ENCODE results near the gene DEXI.

Gene DEXI

DNA sequence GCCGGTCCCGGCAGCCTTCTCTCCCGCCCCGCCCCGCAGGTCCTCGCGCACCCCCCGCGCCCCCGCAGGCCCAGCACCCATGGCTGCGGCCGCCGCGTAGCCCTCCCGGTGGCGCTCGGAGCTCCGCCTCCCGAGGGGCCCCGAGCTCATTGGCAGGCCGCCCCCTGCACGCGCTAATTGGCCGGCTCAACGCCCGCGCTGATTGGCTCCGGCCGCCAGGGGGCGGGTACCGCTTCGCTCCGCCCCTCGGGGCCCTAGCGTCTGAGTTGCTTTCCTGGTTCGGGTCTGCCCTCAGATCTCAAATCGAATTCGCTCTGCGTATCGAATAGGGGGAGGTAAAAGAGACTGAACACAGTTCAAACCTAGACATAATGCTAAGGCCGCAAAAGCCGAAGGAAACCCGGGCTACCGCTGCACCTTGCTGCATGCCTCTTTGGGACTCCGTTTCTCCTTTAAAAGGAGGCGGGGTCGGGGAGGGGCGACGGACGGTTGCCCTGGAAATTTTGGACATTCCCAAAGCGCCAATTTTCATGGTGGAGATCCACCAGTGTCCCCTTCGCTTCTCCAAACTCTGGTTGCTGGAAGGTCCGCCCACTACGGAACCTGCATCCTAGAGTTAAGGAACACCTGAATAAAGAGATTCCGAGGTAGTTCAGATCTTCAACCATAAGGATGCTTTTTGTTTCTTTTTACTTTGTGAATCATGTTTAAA is at the start of gene DEXI:
DEXI (minus strand) TSS at position 117 of the 712 bp plus-strand sequence. CDS start 463 bp downstream, outside the sequence.
- DNase-seq = peak; percentile 86

DNA sequence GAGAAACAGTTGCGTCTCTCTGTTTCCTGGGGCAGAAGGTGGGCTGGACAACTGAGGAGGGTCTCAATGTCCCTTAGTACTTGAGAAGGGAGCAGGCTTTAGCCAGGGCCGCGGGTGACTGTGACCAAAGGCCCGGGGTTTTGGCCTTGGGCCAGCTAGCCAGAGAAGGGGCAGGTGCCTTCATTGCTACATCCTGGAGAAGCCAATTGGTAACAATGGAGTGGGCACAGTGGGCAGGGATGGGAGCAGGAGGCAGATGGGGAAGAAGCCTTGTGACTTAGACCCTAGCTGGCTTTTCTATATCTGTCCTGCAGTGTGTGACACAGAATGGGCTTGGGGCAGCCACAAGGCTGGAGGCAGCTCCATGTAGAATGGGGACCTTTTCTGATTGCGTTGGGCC is 48.1 kb upstream of the DEXI start:
- no peak for DNase-seq

DNA sequence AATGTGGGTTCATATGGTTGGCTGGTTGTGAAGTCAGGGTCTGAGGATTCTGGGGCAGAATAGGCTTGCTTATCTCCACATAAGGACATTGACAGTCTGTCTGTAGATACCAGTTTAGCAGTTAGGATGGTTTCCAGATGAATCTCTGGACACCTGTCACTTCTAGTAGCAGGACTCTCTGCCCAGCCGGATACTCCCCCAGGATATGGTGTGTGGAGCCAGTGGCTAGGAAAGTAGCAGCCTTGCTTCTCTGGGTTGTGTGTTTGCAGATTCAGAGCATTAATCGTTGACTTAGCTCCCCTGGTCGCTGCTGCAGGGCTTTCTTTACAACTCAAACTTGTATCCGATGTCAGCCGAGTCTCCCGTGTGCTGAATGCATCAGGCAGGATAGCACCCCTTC is 47.3 kb upstream of the DEXI start:
- no peak for DNase-seq

DNA sequence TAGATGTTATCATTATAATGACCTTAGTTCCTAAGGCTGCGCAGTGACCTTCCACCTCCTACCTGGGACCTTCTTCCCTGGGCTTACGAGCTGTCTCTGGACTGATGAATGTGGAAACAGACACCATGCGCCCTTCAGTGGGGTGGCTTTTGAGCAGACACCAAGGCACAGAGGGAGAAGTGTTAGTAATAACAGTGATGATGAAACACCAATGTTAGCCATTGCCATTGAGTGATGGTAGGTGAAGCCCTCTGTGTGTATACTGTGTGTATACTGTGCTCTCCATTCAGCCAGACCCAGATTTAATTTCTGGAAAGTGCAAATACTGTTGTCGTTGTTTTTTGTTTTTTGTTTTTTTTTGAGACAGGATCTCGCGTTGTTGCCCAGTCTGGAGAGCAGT is 46.6 kb upstream of the DEXI start:
- no peak for DNase-seq

DNA sequence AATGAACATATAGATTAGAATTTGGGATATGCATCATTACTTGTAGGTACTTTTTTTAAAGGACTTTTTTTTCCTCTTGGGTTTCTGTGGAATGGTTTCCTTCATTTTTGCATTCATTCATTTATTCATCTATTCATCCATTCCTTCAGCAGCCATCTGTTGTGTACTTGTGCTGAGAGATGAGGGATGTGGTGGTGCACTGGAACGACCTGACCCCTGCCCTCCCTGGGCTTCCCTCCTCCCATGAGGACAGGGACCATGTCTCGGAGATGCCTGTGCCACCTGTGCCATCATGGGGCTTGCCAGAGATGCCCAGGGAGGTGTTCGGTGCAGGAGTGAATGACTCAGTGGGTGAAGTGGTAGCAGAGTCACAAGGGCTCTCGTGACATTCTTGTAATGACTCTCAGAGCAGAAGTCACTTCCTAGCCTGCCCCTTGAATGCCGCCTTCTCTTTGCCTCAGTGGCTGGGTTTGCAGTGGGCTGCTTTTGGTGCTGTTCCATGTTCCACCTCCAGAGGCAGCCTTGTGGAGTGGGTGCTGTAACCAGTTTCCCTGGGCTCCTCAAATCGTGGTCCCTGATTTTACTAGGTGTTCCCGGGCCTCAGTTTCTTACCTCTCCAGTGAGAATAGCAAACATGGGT is 46.0 kb upstream of the DEXI start:
- DNase-seq = no peak

DNA sequence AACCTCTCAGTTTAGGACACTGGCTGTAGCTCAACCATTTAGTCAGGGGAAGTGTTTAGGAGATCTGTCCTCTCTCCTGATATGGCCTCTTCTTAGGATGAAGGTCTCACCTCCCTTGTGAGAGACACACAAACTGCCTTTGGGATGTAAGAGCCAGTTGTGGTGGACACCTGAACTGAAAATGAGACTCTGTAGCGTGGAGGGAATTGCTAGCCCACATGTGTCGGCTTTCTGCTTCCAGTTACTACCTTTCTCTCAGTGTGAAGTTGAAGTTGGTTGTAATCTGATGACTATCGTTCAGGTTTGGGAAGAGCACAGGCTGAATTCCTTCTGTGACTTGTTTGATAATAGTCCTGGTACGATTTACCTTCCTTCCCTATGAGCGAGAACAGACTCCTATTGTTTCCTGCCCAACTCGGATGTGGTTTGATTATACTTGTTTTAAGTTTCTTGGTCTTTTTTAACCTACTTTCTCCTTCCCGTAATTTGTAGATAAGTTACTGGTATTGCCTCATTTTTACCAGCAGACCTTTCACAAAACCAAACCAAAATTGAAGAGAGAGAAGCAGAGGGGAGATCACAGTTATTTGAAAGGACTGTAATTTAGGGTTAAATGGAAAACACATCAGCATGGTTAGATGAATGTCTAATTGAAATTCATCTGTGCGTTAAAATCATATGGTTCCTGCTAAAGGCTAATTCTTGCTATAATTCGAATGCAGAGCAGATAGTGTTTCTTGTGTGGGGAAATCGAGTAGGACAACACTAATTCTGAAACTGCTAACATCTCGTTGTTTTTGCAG is 45.3 kb upstream of the DEXI start:
- DNase-seq = no peak

DNA sequence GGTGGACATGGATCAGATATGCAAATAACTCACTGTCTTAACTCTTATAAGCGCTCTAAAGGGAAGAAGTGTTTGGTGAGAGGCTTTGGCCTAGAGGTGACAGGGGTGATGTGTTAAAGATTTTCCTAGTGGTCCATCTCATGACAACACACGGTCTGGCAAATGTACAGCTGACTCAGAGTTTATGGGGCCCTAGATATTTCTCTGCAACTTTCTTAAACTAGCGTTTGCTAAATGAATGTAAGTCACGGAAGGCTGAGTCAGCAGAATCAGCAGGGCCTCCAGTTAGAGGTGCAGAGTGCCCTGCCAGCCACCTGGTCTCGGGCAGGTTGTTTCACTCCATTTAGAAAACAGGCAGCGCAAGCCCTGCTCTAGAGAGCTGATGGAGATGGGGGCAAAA is 42.2 kb upstream of the DEXI start:
- DNase-seq = no peak

DNA sequence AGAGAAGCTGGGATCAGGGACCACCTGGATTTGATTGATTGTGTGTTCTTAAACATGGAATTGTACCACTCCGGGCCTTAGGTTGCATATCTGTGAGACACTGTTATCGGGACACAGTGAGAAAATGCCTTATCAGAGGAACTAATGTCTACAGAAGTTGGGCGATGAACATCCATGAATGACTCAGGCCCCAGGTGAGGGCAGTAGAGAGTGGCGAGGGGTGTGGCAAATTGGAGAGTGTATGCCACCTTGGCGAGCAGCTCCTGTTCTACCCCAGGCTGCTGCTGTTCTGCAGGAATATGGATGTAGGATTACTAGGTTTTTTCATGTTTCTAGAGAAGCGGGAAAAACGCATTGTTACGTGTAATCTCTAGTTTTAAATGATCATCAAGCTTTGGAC is 40.9 kb upstream of the DEXI start:
- peak; percentile 1 for DNase-seq

DNA sequence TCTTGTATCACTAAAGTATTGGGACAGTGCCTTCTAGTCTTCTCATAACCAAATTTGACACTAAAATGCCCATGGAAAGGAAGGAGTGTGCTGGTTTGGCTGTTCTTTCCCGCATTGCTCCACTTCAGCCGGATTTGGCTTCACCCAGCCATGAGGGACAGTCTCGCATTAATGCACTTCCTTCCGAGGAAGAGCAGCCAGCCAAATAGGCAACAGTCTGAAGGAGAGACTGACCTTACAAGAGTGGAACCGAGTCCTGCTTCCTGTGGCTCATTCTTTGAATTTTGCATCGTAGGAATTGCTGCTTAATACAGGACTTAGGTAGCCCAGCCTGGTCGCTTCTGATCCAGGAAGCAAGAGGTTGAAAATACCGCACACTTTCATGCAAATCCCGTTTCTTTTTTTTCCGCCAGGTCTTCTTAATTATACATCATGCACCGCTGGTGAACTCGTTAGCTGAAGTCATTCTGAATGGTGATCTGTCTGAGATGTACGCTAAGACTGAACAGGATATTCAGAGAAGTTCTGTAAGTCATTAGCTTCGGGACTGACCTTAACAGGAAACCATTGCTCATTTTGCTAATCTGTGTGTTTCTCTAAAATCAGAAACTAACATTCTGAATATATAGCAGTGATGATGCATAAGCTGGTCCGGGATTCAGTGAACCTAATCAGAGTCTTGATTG is 40.3 kb upstream of the DEXI start:
- DNase-seq = no peak

DNA sequence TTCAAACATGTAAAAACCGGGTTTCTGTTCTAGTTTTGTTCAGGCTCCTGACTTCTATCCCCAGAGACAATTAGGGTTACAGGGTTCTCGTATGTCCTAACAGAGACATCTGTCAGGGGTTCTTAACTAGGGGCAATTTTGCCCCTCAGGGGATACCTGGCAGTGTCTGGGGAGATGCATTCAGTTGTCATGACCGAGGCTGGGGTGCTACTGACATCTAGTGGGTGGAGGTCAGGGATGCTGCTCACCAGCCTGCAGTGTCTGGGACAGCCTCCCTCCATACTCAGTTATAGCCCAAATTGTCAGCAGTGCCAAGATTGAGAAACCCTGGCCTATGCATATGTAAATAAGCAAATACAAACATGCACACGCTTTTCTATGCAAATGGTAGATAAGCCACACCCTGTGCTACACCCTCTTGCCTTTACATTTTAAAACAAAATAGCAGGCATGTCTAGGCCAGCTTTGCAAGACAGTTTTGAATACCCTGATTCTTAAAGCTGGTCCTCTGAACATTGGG is 39.5 kb upstream of the DEXI start:
- DNase-seq = no peak

DNA sequence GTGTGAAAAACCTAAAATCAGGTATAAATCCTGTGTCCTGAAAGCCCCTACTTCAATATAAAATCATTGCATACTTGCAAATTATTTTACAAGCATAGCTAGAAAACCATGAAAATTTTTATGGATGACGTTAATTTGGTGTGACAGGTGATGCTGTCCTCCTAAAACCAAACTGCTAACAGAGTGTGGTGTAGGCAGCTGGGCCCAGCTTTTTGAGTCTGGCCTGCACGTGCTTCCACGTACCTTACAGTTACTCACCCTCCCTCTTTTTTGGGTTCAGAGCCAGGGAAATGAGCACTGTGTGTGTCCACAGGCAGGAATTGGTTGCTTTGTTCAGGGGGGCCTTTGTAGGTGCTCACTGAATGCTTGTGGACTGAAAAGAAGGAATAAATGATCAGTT is 38.5 kb upstream of the DEXI start:
- no peak for DNase-seq

DNA sequence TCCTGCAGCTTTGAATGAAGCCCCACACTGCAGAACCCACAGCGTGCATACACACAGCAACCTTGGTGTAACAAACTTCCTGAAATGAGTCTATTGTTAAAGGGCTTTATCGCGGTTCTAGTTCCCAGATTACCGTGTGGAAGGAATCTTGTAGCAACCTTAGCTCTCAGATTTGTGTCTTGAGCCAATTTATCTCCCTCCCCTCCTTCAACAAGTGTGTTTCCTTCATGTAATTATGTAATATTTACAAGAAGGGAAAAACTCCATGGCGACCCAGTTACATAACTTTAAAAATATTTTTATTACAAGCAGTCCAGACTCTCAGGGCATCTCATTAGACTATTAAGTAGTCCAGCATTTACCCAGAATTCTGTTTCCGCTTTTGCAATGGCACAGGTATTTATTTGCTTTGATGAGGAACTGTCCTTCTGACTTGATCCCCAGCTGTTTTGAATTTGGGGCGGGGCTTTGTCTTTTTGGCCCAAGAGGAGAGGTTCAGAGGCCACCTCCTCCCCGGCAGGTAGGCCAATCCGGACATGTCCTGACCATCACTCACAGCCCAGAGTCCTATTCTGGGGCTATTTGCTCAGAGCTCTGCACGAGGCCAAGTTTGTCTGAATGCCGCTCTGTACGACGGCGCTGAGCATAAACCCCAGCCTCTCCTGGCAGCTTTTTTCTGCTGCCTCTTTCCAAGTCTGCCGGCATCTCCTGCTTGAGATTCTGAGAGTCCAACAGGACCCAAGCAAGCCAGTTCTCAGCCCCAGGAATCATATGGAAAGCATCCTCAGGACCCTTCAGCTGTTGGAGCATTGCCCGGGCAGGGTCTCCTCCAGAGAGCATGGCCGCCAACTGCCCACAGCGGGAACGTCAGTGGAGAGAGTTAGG is 37.7 kb upstream of the DEXI start:
- DNase-seq = no peak

DNA sequence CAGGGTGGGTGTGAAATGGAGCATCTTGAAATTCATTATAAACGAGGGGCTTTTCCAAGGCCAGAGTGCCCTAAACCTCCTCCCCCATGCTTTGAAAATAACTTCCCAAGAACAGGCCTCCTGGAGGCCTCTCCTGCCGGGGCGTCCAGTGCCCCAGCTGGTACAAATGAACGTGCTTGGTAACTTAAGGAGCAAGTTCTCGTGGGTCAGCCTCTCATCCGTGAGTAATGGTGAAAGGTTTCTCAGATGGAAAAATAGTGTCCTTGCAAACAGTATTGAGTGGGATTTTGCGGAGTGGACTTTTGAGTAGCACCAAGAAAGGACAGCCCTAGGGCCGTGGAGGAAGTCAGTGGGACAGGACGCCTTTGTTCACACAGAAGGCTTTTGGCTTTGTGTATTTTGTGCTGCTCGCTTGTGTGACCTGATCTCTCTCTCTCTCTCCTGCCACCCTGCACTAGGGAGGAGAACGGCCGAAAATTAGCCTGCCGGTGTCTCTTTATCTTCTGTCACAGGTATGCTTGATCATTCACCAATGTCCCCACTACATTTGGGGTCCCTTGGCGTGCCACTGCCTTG is 36.7 kb upstream of the DEXI start:
- no peak for DNase-seq

DNA sequence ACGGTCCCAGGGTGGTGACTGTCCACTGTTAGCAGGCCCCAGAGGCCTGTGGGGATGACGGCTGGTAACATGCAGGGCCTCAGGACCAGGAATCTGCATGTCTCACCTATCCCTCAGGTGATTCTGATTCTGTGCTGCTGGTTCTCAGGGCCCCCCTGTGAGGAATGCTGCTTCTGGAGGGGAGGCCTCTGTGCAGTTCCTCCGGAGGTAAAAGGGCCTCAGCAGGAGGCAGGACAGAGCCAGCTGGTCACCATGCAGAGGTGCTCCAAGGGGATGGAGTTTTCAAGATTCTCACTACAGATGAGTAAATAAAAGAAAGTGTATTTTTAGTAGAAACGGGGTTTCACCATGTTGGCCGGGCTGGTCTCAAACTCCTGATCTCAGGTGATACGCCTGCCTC is 35.9 kb upstream of the DEXI start:
- DNase-seq = no peak

DNA sequence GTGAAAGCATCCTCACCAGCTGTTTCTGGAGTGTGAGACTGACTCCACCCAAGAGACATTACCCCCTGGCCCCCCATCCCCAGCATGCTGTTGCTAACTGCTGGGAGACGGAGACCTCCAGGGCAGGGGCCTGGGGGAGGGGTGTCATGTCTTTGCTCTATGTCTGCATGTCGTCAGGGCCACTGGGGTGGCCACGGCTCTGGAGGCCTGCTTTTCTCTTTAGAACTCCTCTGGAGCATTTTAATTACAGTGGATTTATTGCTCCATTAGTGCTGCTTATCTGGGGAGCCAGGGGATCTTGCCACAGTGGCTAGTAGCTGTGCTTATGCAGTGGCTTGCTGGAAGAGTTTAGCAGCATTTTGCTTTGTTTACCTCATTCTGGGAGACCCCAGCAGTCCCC is 34.4 kb upstream of the DEXI start:
- DNase-seq = no peak

DNA sequence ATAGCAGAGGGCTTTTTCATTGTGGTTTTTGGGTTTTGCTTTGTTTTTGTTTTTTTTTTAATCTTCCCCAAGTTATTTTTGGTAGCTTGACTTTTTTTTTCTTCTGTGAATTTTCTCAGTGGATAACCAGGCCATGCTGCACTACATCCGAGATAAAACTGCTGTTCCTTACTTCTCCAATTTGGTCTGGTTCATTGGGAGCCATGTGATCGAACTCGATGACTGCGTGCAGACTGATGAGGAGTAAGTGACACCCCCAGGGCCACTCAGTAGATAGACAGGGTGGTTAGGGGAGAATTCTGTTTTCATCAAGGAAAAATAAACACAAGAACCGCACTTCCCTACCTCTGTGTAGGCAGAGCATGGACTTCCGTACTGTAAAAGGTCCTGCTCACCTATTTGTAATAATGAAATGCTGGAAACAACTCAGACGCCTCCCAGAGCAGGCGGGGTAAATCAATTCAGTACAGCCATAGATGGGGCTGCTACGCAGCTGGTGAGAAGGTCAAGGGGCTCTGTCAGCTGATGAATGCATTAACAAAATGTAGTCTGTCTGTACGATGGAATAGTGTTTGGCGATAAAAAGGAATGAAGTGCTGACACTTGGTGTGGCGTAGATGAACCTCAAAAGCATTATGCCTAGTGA is 30.7 kb upstream of the DEXI start:
- DNase-seq = no peak

DNA sequence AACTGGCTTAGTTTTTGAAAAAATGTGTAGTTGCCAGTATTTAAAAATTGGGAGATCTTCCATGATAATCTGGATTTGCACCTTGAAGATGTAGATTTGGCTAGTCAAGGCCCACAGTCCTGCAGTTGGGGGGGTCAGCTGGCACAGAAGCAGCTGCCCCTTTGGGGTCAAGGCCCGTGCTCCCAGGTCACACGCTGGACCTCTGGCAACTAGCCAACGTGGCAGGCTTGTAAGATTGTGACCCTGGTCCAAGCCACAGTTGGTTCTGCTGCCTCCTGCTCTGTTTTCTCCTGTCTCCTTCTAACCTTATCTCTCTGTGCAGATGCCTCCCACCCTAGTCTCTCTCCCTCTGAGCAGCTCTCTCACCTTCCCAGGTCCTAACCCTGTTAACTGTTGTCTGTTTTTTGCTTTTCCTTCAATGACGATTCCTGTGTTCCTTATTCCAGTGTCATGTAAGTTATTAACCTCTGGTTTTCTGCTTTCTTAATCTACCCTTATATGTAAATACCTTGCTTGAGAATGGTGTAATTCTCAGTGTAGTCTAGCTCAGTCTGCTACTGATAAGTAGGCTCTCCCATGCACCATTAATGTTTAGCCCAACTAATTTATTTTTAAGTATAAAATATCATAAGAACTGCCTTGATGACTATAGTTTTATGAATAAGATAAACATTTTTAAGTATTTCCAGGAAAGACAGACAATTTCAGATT is 30.0 kb upstream of the DEXI start:
- DNase-seq = no peak

DNA sequence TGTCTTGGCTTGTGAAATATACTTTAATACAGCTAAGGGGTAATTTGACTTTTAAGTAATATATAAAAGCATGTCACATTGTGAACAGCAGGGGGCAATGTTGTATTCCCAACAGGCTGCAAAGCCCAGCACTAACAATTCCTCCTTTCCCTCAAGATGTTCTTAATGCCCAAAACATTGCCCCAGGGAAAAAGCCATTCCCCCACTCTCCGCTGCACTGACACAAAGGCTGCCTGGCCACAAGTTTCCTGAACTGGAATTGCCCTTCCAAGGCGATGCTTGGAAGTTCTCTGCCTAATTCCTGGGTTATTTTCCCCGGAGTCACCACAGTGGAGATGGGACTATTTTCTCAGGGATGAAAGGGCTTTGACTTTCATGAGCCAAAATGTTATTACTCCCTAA is 29.3 kb upstream of the DEXI start:
- DNase-seq = peak; percentile 76

DNA sequence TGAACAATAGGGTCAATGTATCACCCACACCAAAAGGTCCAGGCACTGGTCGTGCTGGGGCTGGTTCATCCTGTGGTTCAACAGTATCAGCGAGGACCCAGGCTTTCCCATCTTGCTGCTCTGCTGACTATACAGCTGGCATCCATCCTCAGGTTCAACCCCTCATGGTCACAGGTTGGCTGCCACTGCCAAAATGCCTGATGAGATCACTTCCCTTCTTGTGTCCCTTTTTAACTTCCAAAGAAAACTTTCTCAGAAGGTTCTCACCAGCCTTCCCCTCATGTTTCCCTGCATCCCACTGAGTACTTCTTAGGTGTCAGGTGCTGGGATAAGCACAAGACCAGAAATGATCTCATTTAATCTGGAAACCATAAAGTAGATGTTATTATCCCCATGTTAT is 27.8 kb upstream of the DEXI start:
- DNase-seq = no peak

DNA sequence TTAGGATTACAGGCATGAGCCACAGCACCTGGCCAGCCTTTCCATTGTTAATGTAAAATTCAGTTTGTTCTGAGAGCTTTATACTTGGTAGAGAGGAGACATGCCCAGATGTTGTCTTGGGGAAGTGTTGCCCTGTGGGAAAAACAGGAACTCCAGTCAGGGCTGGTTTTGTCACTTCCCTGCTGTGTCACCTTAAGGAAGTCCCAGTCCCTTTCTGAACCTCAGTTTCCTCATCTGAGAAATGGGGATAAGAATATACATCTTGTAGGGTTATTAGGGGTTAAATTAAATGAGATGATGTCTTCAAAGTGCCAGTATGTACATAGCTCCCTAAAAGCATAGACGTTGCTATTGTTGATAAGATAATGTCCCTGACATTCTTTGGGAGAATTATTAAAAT is 27.3 kb upstream of the DEXI start:
- no peak for DNase-seq

DNA sequence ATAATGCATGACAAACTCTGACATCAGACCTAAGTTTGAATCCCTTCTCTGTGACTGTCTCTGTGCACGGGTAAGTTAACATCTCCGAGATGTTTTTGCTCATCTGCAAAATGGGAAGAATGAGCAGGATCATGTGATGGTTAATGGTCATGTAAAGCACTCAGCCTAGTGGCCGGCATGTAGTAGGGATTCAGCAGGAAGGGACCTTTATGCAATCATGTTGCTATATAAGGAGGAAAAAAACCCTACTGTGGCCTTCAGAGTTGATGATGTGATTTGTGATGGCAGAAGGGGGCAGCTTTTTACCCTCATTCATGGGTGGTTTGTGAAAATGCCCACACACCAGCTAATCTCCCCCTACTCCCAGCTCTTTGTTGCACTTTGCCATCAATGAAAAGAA is 26.2 kb upstream of the DEXI start:
- DNase-seq = no peak
